Pericardium fibroblast (primary cell): Measurements from ENCODE around the gene GRAMD2A. TPM values are rescaled to one million over a fixed set of nuclear protein-coding genes. Genes with fewer than 3 reads are reported as not detected.

ENCODE experiments used
- total RNA-seq: library from RNA; depleted of rRNA; stranded (reverse); fragments of >200 nt; gene quantifications from 2 replicates; pipeline ENCODE4 v1.2.3, GENCODE V29; 2015

Gene GRAMD2A
- total RNA-seq, result 0.12 and 0.26 TPM in 2 replicates

DNA sequence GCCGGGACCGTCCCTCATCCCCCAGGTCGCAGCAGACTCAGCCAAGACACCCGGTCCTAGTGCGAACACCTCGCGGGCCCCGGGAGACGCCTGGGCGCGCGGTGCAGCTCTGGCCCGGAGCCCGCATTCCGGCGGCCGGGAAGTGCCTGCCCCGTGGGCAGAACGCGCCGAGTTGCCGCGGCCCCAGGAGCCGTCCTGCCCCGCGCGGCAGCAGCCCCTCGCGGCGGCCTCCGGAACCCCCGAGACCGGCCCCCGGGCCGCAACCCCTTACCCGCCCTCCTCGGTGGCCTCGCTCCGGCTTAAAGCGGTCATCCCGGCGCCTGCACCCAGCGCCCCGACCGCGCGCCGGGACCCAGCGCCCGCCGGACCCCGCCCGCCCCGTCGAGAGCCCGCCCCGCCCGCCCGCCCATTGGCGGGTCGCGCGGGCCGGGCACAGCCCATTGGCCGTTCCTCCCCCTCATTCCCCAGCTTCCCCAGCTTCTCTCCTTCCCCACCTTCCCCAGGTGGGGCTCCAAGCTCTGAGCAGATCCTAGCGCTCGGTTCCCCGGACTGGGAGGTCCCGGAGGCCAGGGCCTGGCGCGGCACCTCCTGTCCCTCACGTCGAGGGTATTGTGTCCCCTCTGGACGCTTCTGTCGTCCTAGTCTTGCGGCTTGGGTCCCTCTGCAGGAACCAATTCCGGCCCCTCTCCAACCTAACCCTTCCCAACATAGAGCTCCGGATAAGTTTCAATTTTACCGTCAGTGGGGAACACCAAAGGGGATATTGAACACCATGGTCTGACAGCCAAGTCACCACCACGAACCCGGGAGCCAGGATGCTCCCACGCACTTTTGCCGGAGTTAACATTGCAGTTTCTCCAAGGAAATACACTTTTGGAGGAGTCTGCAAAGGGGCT is at the start of gene GRAMD2A:
GRAMD2A (minus strand) TSS at position 328 of the 896 bp plus-strand sequence.

GRCh38 chr15:72231066-72231832 is 33.7 kb upstream of the GRAMD2A start, which contains the start of gene PKM:
Gene PKM, minus strand, starts transcription at chr15:72231190. Its CDS starts 12,093 bp downstream, at chr15:72219097.

DNA sequence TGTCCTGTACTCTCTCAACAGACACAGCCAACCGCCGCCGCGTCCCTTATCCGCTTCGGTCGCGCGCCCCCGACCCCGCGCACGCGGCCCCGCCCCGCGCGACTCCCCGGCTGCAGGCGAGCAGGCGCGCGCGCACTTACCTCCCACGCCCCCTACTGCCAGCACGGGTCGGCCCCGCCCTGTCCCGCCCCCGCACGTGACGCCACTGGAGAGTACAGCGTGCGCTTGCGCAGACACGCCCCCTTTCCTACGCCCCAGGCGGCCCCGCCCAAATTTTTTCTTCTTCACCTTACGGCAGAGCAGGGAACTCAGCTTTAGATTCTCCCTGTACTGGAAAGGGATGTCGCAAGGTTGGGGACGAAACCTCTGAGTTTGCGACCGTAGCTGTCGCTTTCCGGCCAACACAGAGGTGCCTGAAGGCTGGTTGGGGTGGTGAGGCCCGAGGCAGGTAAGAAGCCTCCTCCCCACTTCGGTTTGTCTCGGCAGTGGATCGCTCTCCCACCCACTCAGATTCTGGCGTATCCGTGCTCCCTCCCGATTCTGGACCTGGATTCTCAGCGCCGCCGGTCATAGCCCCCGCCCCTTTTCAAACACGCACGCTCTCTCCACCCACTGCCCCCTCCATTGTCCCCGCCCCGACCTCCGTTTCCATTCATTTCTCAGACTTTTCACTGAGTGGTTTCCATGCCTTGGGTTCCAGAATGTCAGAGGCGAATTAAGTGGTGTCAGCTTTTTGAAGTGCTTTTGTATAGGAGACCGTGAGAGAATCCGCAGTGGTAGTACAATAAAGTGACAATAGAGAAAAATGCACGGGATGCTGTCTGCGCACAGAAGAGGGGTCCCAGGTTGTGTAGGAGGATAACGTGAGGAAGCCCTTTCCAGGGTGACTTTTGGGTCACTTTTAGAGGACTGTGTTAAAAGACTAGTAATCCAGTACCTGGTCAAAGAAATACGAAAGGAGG is 79.3 kb downstream of the GRAMD2A start, which contains the start of the genes MYO9A and SENP8:
MYO9A (minus strand) TSS at position 134 of the 962 bp plus-strand sequence. CDS start 71,587 bp downstream, outside the sequence.
SENP8 (plus strand) TSS at position 387 of the 962 bp plus-strand sequence. CDS start 21,221 bp downstream, outside the sequence.

Other genes starting within 250 kb of the GRAMD2A start
- 12.0 and 14.4 TPM in 2 replicates for gene MYO9A, start 79.6 kb downstream of the GRAMD2A start, total RNA-seq
- 1.7 and 2.6 TPM in 2 replicates for gene SENP8, start 79.4 kb downstream of the GRAMD2A start, total RNA-seq
- 538 and 967 TPM in 2 replicates for gene PKM, start 33.4 kb upstream of the GRAMD2A start, total RNA-seq
- 23.3 and 39.4 TPM in 2 replicates for gene PARP6, start 74.8 kb upstream of the GRAMD2A start, total RNA-seq
- 0.23 and 0.43 TPM in 2 replicates for gene CELF6, start 122.4 kb upstream of the GRAMD2A start, total RNA-seq
- 117 and 147 TPM in 2 replicates for gene HEXA, start 178.2 kb upstream of the GRAMD2A start, total RNA-seq
- not detected in 2 replicates for gene TMEM202, start 200.5 kb upstream of the GRAMD2A start, total RNA-seq